HUES48 (cell line): ENCODE results near the gene TTLL6.

Experiments used
- H3K27ac ChIP-seq: one replicate; pipeline ENCODE4 v1.7.0; 2013; ENCODE audit warnings: low read depth, low read length, inconsistent platforms
- H3K27me3 ChIP-seq: 2 replicates; pipeline ENCODE4 v1.6.1; 2013; ENCODE audit warnings: mild to moderate bottlenecking, low read length; ENCODE audit not compliant: control insufficient read depth, insufficient read depth
- H3K36me3 ChIP-seq: 2 replicates; pipeline ENCODE4 v1.6.1; 2013; ENCODE audit warnings: low read length; ENCODE audit not compliant: control insufficient read depth, insufficient read depth
- H3K4me1 ChIP-seq: 2 replicates; pipeline ENCODE4 v1.6.1; 2013; ENCODE audit warnings: mild to moderate bottlenecking, low read length; ENCODE audit not compliant: control insufficient read depth, insufficient read depth
- H3K4me3 ChIP-seq: 2 replicates; pipeline ENCODE4 v1.5.1; 2013; ENCODE audit warnings: mild to moderate bottlenecking, low read depth, low read length
- H3K9ac ChIP-seq: 2 replicates; pipeline ENCODE4 v1.6.1; 2013; ENCODE audit warnings: mild to moderate bottlenecking, low read depth, low read length, moderate library complexity
- H3K9me3 ChIP-seq: 2 replicates; pipeline ENCODE4 v1.6.1; 2013; ENCODE audit warnings: low read length; ENCODE audit not compliant: control insufficient read depth, insufficient read depth

TTLL6 gene

GRCh38 chr17:48790607-48791127 lies 26.4 kb downstream of the TTLL6 start:
- no peaks in the 10 kb centered on the region for H3K4me1 ChIP-seq
- H3K4me3 ChIP-seq, result no peak overlapping the region

GRCh38 chr17:48787828-48788227 lies 29.2 kb downstream of the TTLL6 start:
- Histone ChIP-seq H3K4me1 (no peaks in the 10 kb centered on the region), H3K4me3 (no peak overlapping the region), H3K27ac (no peak overlapping the region), H3K27me3 (peaks cover 27% of the 10 kb centered on the region), H3K9me3 (no peaks in the 10 kb centered on the region), H3K36me3 (no peaks in the 10 kb centered on the region), H3K9ac (no peak overlapping the region)

More at GRCh38 chr17:48790607-48791127, 26.4 kb downstream of the TTLL6 start:
- Histone ChIP-seq H3K27me3 (peaks cover 27% of the 10 kb centered on the region), H3K9ac (no peak overlapping the region), H3K9me3 (no peaks in the 10 kb centered on the region), H3K36me3 (no peaks in the 10 kb centered on the region), H3K27ac (no peak overlapping the region)

GRCh38 chr17:48779421-48779820 lies 37.6 kb downstream of the TTLL6 start:
- no peak overlapping the region for H3K27ac ChIP-seq

GRCh38 chr17:48776602-48777001 lies 40.4 kb downstream of the TTLL6 start:
- no peaks in the 10 kb centered on the region; the same call in 1 of the 2 replicates for H3K27me3 ChIP-seq
- no peak overlapping the region for H3K4me3 ChIP-seq
- no peaks in the 10 kb centered on the region for H3K36me3 ChIP-seq
- H3K9ac ChIP-seq, result no peak overlapping the region
- no peaks in the 10 kb centered on the region for H3K4me1 ChIP-seq
- no peaks in the 10 kb centered on the region for H3K9me3 ChIP-seq
- H3K27ac ChIP-seq, result no peak overlapping the region

More at GRCh38 chr17:48779421-48779820, 37.6 kb downstream of the TTLL6 start:
- no peak overlapping the region for H3K9ac ChIP-seq
- H3K27me3 ChIP-seq, result no peaks in the 10 kb centered on the region; the same call in 1 of the 2 replicates
- no peak overlapping the region for H3K4me3 ChIP-seq
- no peaks in the 10 kb centered on the region for H3K36me3 ChIP-seq
- no peaks in the 10 kb centered on the region for H3K4me1 ChIP-seq
- H3K9me3 ChIP-seq, result no peaks in the 10 kb centered on the region

GRCh38 chr17:48773245-48773644 lies 43.8 kb downstream of the TTLL6 start:
- no peaks in the 10 kb centered on the region for H3K4me1 ChIP-seq
- H3K9me3 ChIP-seq, result no peaks in the 10 kb centered on the region

GRCh38 chr17:48770954-48771353 lies 46.1 kb downstream of the TTLL6 start:
- no peaks in the 10 kb centered on the region for H3K4me1 ChIP-seq
- H3K4me3 ChIP-seq, result no peak overlapping the region

More at GRCh38 chr17:48773245-48773644, 43.8 kb downstream of the TTLL6 start:
- H3K27ac ChIP-seq, result no peak overlapping the region
- H3K9ac ChIP-seq, result no peak overlapping the region
- 0 out of 2 replicates have a peak, but pooled peaks cover 3% of the 10 kb centered on the region for H3K27me3 ChIP-seq
- no peak overlapping the region for H3K4me3 ChIP-seq
- no peaks in the 10 kb centered on the region for H3K36me3 ChIP-seq

GRCh38 chr17:48769009-48769675 lies 47.9 kb downstream of the TTLL6 start:
- Histone ChIP-seq H3K9ac (no peak overlapping the region), H3K27me3 (peaks cover 16% of the 10 kb centered on the region), H3K4me1 (no peaks in the 10 kb centered on the region), H3K9me3 (no peaks in the 10 kb centered on the region), H3K36me3 (no peaks in the 10 kb centered on the region), H3K27ac (no peak overlapping the region), H3K4me3 (no peak overlapping the region)

More at GRCh38 chr17:48770954-48771353, 46.1 kb downstream of the TTLL6 start:
- Histone ChIP-seq H3K27ac (no peak overlapping the region), H3K9me3 (no peaks in the 10 kb centered on the region), H3K27me3 (0 out of 2 replicates have a peak, but pooled peaks cover 3% of the 10 kb centered on the region), H3K9ac (no peak overlapping the region), H3K36me3 (no peaks in the 10 kb centered on the region)

GRCh38 chr17:48767263-48767774 lies 49.7 kb downstream of the TTLL6 start:
- Histone ChIP-seq H3K9me3 (no peaks in the 10 kb centered on the region), H3K4me3 (no peak overlapping the region), H3K9ac (no peak overlapping the region), H3K4me1 (no peaks in the 10 kb centered on the region), H3K36me3 (no peaks in the 10 kb centered on the region), H3K27ac (no peak overlapping the region), H3K27me3 (peaks cover 34% of the 10 kb centered on the region)

- Histone ChIP-seq H3K9ac (no peak overlapping the region), H3K27me3 (peaks cover 87% of the 10 kb centered on the region), H3K27ac (no peak overlapping the region), H3K4me3 (no peak overlapping the region), H3K9me3 (no peaks in the 10 kb centered on the region), H3K36me3 (no peaks in the 10 kb centered on the region), H3K4me1 (no peaks in the 10 kb centered on the region)
Observed at GRCh38 chr17:48761114-48761513, 55.9 kb downstream of the TTLL6 start.

- no peaks in the 10 kb centered on the region for H3K36me3 ChIP-seq
- no peak overlapping the region for H3K4me3 ChIP-seq
- H3K27me3 ChIP-seq, result peaks cover 93% of the 10 kb centered on the region
- no peak overlapping the region for H3K27ac ChIP-seq
- no peak overlapping the region for H3K9ac ChIP-seq
- H3K4me1 ChIP-seq, result no peaks in the 10 kb centered on the region
- no peaks in the 10 kb centered on the region for H3K9me3 ChIP-seq
Observed at GRCh38 chr17:48760411-48760810, 56.6 kb downstream of the TTLL6 start.

GRCh38 chr17:48759288-48759687 lies 57.7 kb downstream of the TTLL6 start:
- Histone ChIP-seq H3K27ac (no peak overlapping the region), H3K4me1 (0 out of 2 replicates have a peak, but pooled peaks cover 3% of the 10 kb centered on the region), H3K36me3 (no peaks in the 10 kb centered on the region), H3K27me3 (peaks cover 93% of the 10 kb centered on the region), H3K9me3 (no peaks in the 10 kb centered on the region), H3K4me3 (no peak overlapping the region), H3K9ac (no peak overlapping the region)
